Upper lobe of left lung (tissue), 4 donors: Measurements from ENCODE around the gene STIM2.

Experiments
- CTCF ChIP-seq, 6 experiments: fragments of 450-650 bp in 4 of 6; fragments of 200-600 bp in 2 of 6; sonication (generic) in 2 of 6; IDR thresholded peaks; one replicate each; pipeline ENCODE4 v1.5.1; 2016 to 2019; ENCODE audit warnings: antibody characterized with exemption in 6 of 6
- POLR2A ChIP-seq, 4 donors: fragments of 450-650 bp; IDR thresholded peaks; one replicate each; pipeline ENCODE4 v1.5.1; 2016 to 2017; ENCODE audit warnings: antibody characterized with exemption in 4 of 4, mild to moderate bottlenecking in 2 of 4

GRCh38 chr4:26992657-26993361 lies 132.2 kb downstream of the STIM2 start:
- TF ChIP-seq CTCF (IDR thresholded peaks at IDR 0.05) (no peak), POLR2A (IDR thresholded peaks at IDR 0.05) (no peak)
